HEK293T (cell line): ENCODE data around the gene IRF2BP2.

Source experiments
- CTCF ChIA-PET: fragments of 350-600 bp; formaldehyde crosslinking; extraction: SDS; loops from one replicate; lab custom pipeline; 2021; ENCODE audit warnings: antibody characterized with exemption, inconsistent platforms; lab: Yijun Ruan, JAX
- POLR2A ChIA-PET: fragments of 350-600 bp; formaldehyde crosslinking; extraction: SDS; loops from one replicate; lab custom pipeline; 2020; ENCODE audit warnings: antibody characterized with exemption, inconsistent platforms; lab: Yijun Ruan, JAX
- DNase-seq: peaks from one replicate; pipeline ENCODE4 v3.0.0; 2012; ENCODE audit warnings: mixed read lengths; ENCODE audit errors: extremely low spot score
- ARNT ChIP-seq: fragments of 450-650 bp; IDR thresholded peaks from 2 replicates; pipeline ENCODE4 v1.6.1; 2017; ENCODE audit warnings: mild to moderate bottlenecking
- BHLHE40 ChIP-seq: fragments of 450-650 bp; IDR thresholded peaks from 2 replicates; pipeline ENCODE4 v1.6.1; 2016; ENCODE audit warnings: mild to moderate bottlenecking, moderate library complexity, borderline replicate concordance
- CTBP1 ChIP-seq: fragments of 450-650 bp; IDR thresholded peaks from 2 replicates; pipeline ENCODE4 v1.6.1; 2016; ENCODE audit warnings: borderline replicate concordance
- ELF4 ChIP-seq: fragments of 450-650 bp; IDR thresholded peaks from 2 replicates; pipeline ENCODE4 v1.6.1; 2017; ENCODE audit warnings: antibody characterized with exemption
- FOXA1 ChIP-seq: fragments of 450-650 bp; IDR thresholded peaks from 2 replicates; pipeline ENCODE4 v1.6.1; 2016; ENCODE audit warnings: mild to moderate bottlenecking
- FOXK2 ChIP-seq: fragments of 450-650 bp; IDR thresholded peaks from 2 replicates; pipeline ENCODE4 v1.6.1; 2016; ENCODE audit warnings: mild to moderate bottlenecking
- FOXM1 ChIP-seq: fragments of 450-650 bp; IDR thresholded peaks from 2 replicates; pipeline ENCODE4 v1.6.1; 2017; ENCODE audit warnings: mild to moderate bottlenecking, borderline replicate concordance
- HDGF ChIP-seq: fragments of 450-650 bp; IDR thresholded peaks from 2 replicates; pipeline ENCODE4 v1.6.1; 2017; ENCODE audit warnings: antibody characterized with exemption, borderline replicate concordance
- L3MBTL2 ChIP-seq: fragments of 450-650 bp; conservative IDR thresholded peaks from 2 replicates; pipeline ENCODE4 v1.6.1; 2016; ENCODE audit warnings: mild to moderate bottlenecking
- LEF1 ChIP-seq: fragments of 450-650 bp; IDR thresholded peaks from 2 replicates; pipeline ENCODE4 v1.6.1; 2017; ENCODE audit warnings: mild to moderate bottlenecking, borderline replicate concordance
- NFRKB ChIP-seq: fragments of 450-650 bp; IDR thresholded peaks from 2 replicates; pipeline ENCODE4 v1.6.1; 2016; ENCODE audit warnings: mild to moderate bottlenecking, moderate library complexity
- SP1 ChIP-seq: fragments of 450-650 bp; IDR thresholded peaks from 2 replicates; pipeline ENCODE4 v1.6.1; 2017
- SUZ12 ChIP-seq: fragments of 450-650 bp; IDR thresholded peaks from 2 replicates; pipeline ENCODE4 v1.6.1; 2016; ENCODE audit warnings: mild to moderate bottlenecking
- TARDBP ChIP-seq: fragments of 450-650 bp; IDR thresholded peaks from 2 replicates; pipeline ENCODE4 v1.6.1; 2016
- ZNF384 ChIP-seq: fragments of 450-650 bp; IDR thresholded peaks from 2 replicates; pipeline ENCODE4 v1.6.1; 2016
- TF ChIP-seq, protein P1 (sequence below): fragments of 450-650 bp; IDR thresholded peaks from 2 replicates; pipeline ENCODE4 v1.6.1; 2016

Gene IRF2BP2

DNA sequence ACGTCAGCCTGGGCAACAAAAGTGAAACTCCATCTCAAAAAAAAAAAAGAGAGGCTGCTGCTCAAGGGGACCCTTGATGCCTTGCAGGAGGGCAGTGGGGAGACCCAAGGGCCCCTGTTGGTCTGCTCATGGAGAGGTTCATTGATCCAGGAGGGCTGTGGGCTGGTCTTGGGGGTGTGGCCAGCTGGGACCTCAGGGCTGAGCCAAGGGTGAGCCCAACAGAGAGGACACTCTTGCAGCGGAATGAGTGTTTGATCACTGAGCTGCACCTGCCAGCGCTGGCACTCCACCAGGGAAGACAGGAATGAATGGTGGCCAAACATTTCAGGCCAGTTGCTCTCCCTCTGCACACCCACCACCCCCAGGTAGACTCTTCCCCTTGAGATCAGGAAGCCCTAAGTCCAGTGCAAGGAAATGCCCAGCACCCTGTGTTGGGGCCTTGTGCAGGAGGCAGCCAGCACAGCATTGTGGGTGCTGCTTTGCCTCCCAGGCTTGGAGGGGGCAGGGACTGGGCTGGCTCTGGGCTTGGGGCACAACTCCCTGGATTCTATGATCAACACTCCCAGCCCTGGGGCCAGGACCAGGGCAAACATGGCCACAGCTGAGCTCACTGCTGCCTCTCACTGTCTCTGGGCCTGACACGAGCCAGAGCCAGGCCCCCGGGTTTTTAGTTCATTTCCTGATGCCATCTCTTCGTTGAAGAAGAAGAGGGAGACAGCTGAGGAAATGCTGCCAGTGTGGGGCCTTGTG is 50.7 kb downstream of the IRF2BP2 start:
- ChIA-PET CTCF (no interaction called here), POLR2A (interaction anchor here (1.5 kb wide), 1 partner anchor 15 kb away, joined by 3 read pairs; no protein-coding TSS in a partner anchor)
- DNase-seq = no peak
- TF ChIP-seq FOXA1 (no peak), ARNT (no peak), HDGF (no peak), FOXM1 (no peak), L3MBTL2 (no peak), FOXK2 (no peak), TARDBP (no peak)

- ChIA-PET CTCF (no interaction called here), POLR2A (interaction anchor here (1.5 kb wide), 1 partner anchor 14 kb away, joined by 3 read pairs; no protein-coding TSS in a partner anchor)
These were observed 51.6 kb downstream of the IRF2BP2 start for GRCh38 chr1:234558330-234558836.

DNA sequence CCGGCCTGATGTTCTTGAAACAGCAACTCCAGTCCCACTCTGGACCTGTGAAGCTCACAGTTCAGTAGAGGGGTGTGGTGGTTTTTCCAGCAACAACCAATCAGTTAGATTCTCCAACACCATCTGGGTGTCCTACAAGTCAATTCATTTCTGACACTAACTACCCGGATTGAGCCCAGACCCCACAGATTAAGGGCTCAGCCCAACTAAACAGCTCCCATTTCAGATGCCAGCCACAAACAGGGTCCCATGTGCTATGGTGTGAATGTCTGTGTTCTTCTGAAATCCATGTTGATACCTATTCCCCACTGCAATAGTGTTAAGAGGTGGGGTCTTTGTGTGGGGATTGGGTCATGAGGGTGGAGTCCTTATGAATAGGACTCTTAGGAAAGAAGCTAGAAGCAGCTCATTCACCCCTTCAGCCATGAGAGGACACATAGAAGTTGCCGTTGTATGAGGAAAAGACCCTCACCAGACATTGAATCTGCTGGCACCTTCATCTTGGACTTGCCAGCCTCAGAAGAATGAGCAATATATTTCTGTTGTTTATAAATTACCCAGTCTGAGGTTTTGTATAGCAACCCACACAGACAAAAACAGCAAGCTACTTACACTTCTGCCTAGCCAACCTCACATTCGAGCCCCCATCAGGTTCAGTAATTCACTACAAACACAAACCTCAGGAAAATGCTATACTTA is 53.6 kb downstream of the IRF2BP2 start:
- TF ChIP-seq FOXM1 (no peak), SP1 (no peak), TARDBP (no peak), ZNF384 (no peak), ELF4 (no peak), SUZ12 (no peak), FOXK2 (no peak), BHLHE40 (no peak), LEF1 (no peak), FOXA1 (no peak), NFRKB (no peak), HDGF (no peak), CTBP1 (no peak), ARNT (no peak), L3MBTL2 (no peak)
- TF ChIP-seq, protein P1, sequence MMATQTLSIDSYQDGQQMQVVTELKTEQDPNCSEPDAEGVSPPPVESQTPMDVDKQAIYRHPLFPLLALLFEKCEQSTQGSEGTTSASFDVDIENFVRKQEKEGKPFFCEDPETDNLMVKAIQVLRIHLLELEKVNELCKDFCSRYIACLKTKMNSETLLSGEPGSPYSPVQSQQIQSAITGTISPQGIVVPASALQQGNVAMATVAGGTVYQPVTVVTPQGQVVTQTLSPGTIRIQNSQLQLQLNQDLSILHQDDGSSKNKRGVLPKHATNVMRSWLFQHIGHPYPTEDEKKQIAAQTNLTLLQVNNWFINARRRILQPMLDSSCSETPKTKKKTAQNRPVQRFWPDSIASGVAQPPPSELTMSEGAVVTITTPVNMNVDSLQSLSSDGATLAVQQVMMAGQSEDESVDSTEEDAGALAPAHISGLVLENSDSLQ = no peak
- POLR2A ChIA-PET = interaction anchor here (0.7 to 1.4 kb wide), 3 partner anchors 10 to 45 kb away, joined by 3 to 4 read pairs (median 4); no protein-coding TSS in a partner anchor
- CTCF ChIA-PET = interaction anchor here (0.8 kb wide), 1 partner anchor 57 kb away, joined by 3 read pairs; no protein-coding TSS in a partner anchor
- DNase-seq = no peak

More at GRCh38 chr1:234558330-234558836, 51.6 kb downstream of the IRF2BP2 start:
- no peak for TF ChIP-seq NFRKB
- no peak for TF ChIP-seq TARDBP
- no peak for TF ChIP-seq LEF1
- DNase-seq = no peak

- no peak for DNase-seq
- CTCF ChIA-PET = interaction anchor here (0.6 to 0.7 kb wide), 2 partner anchors 44 to 524 kb away, joined by 3 read pairs; no protein-coding TSS in a partner anchor
- POLR2A ChIA-PET = interaction anchor here (0.5 to 1.1 kb wide), 3 partner anchors 11 to 56 kb away, joined by 3 to 4 read pairs (median 3); no protein-coding TSS in a partner anchor
- TF ChIP-seq, protein P1 = no peak
- TF ChIP-seq ARNT (no peak), L3MBTL2 (no peak), FOXK2 (no peak), HDGF (no peak), FOXA1 (no peak), NFRKB (no peak), LEF1 (no peak), CTBP1 (no peak), TARDBP (no peak), SP1 (no peak)
These were observed 54.5 kb downstream of the IRF2BP2 start for GRCh38 chr1:234555390-234556024.

DNA sequence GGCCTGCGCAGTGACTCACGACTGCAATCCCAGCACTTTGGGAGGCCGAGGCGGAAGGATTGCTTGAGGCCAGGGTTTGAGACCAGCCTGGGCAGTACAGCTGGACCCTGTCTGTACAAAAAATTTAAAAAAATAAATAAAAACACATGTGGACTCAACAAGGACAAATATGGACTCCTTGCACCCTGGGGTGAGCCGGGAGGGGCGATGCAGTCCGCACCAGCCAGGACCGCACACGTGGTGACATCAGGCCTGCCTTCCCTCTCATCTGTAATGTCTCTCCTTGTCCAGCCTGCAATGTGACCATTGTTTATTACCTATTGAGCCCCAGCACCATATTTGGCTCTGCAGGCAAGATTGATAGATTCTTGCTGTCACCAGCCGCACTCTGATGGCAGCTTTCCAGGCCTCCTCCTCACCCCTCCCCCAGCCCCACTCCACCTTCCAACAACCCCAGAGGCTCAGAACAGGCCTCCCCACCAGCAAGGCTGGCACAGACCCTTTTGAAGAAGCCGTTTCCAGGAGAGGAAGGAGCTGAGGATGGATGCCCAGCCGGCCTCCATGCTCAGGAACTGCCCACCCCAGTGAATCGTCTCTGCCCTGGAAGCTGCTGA is 55.2 kb downstream of the IRF2BP2 start:
- DNase-seq = peak; percentile 56
- ChIA-PET POLR2A (interaction anchor here (0.5 to 1.1 kb wide), 3 partner anchors 11 to 57 kb away, joined by 3 to 4 read pairs (median 3); no protein-coding TSS in a partner anchor), CTCF (interaction anchor here (0.6 to 0.7 kb wide), 2 partner anchors 43 to 525 kb away, joined by 3 read pairs; no protein-coding TSS in a partner anchor)
- no peak for TF ChIP-seq FOXK2
- TF ChIP-seq, protein P1 = peak; percentile 91
